NCI-H2029 treated with DMSO at 0.1 percent for 48 hours (cell line): ENCODE results near the gene MCOLN2.

ENCODE experiments used
- DNase-seq: peaks from one replicate; lab custom pipeline; 2025; lab: John Stamatoyannopoulos, UW

MCOLN2 gene

DNA sequence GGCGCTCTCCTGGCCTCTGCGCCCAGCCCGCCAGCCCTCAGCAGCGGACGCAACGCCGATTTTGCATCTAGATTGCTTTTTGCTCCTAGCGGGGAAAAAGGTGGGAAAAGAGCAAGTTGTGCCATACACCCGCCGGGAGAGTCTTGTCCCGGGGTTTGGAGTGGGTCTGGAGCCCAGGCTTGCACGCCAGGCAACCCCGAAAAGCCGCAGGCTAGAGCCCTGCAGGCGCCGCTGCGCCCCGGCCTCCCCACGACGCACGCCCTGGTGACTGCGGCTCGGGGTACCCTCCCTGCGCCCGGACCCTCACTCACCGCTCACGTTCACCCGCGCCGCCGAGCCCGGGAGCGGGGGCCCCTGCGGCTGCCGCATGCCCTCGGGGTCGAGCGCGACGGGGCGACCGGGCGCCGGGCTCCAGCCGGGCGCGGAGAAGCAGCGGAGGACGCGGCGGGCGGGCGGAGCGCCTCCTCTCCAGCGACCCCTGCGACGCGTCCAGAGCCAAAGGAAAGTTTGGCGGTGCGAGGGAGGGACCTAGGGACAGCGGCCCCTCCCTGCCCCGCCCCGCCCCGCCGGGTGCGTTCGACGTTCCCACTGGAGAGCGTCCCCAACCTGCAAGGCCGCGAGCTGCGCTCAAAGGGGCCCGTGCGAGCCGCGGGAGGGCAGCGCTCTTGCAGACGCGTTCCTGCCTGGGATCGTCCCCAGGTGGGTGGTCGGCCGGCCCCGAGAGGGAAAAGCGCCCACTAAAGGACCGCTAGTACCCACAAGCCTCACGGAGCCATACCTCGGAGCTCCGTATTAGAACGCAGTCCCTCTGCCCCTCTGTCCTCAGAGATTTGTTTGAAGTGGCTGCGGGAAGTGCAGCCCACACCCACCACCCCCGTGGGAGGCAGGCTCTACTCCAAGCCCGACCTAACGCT lies 104.0 kb downstream of the MCOLN2 start, which contains the start of gene LPAR3:
Gene LPAR3 (minus strand): TSS at position 502 of the 914 bp plus-strand sequence. CDS start 27,086 bp downstream, outside the sequence.
- DNase-seq: no peak

DNA sequence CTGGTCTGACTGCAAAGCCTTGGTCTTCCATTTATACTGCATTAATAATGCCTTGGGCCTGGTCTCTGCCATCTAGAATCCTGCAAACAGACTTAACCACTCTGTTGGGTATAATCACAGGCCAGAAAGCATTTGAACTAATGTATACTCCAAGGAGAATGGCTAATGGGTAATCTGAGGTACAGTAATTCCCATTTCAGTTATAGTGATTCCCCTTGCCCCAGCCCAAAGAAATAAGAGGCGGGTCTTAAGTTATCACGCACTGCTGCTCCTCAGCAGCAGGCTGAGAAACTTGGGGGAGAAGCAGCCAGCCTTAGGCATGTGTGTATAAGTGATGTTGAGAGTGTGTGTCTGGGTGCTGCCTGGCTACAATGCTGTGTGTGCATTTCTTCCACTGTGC lies 106.3 kb downstream of the MCOLN2 start:
- no peak for DNase-seq

DNA sequence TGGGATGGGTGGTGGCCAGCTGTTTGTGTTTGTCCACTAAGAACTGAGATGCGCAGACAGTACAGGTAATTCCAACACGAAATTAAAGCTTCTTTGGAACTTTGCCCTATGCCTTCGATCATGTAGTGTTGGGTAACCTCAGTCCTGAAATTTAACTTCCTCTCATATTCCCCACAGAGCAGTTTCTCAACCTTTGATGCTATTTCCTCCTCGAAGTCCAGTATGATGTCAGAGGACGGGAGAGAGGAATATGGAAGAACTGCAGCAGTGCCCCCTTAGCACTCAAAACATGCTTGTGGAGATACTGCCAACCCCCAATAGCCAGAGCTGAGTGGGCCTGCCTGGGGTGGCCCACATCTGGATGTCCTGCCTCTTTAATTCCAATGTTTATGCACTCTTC lies 107.5 kb downstream of the MCOLN2 start:
- DNase-seq: no peak

DNA sequence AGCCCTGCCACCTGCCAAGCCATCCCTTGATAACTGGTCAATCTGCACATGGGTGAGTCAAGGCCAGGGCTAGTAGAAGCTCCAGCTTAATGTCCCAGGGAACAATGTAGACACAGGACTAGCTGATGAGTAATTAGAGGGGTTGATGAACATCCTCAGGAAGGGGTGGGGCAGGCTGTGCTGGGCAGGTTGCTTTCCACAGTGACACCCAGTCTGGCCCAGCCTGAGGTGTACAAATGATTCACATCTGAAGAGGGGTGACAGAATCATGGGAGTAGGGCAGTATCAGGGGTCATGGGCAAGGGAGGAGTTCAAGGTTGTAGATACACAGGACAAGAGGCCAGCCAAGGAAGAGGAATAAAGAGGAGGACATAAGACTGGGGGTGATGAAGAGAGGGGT lies 108.2 kb downstream of the MCOLN2 start:
- DNase-seq: no peak

DNA sequence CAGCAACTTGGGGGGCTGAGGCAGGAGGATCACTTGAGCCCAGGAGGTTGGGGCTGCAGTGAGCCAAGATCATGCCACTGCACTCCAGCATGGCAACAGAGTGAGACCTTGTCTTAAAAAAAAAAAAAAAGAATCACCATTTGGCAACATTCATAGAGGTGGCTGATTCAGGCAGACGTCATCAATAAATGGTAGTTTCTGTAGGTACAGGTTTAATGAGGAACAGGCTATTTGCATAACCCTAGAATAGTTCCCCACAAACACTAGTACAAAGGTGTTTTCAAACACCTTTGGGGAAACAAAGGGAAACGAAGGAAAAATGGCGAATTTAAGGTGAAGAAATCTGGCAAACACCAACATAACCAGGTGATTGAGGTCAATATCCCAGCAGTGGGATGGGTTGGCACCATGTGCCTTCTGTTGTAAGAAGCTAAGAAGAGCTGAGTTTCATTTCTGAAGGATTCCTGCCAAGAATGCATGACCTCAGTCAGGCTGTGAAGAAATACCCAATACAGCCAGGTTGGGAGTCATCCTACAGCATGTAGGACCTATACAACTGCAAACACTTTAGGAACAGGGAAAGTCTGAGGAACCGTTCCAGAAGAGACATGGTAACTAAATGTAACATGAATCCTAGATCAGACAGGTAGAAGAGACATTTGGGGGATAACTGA lies 109.5 kb downstream of the MCOLN2 start:
- DNase-seq: no peak

DNA sequence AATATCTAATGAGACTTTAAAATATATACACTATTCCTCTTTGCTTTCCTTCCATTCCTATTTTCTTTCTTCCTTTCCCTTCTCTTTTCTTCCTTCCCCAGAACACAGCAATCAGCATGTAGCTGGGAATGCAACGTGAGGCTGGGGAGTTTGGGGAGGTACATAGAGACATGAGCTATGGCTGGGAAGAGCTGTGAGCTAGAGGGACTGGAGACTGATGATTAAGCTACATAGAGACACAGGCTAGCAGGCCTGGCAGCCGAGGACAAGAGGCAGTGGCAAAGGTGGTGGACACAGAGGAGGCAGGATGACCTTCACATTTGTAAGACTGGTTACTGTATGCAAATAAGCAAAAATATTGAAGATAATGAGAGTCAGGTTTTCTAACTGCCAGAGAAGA lies 111.4 kb downstream of the MCOLN2 start:
- DNase-seq: no peak

DNA sequence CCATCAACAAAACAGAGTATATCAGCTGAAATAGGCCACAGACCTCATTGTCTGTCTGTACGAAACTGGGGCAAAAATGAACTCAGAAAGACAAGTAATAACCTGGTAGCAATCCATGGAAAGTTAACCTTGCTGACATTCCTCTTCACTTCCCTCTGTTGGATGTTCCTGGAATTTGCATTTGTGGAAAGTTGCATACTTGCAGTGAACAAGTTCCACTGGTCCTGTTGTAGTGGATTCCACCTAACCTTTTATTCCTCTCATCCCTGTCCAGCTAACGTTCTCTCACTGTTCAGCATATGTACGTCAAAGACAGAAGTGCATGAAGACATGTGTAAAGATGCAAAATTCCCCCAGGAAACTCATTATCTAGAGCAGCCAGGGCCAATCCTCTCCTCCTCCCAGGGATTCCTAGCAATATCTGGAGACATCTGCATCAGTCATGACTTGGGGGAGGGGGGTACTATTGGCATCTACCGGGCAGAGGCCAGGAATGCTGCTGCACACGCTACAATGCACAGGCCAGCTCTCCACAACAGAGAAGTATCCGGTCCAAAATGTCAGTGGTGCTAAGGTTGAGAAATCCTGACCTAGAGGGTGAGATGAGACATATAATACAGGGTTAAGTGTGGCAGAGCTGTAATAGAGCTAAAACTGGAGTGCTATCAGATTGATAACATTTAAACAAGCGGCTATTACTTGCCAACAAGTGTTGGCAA lies 112.1 kb downstream of the MCOLN2 start:
- no peak for DNase-seq

DNA sequence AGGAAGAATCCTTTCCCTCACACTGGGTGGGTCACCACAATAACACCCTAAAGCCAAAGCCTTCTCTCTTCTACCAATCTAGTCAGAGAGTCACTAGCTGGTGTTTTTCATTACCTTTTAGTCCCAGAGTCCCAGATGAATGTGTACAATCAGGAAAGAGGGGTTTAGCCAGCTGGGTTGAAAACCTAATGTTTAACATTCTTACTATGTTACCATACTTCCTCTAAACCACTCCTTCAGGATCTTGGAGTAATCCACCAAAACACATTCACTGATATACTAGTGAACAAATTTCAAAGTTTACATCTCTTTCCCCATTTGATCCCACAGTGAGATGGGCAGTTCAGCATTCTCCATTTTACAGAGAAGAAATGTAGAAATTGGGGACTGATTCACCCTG lies 113.6 kb downstream of the MCOLN2 start:
- no peak for DNase-seq

DNA sequence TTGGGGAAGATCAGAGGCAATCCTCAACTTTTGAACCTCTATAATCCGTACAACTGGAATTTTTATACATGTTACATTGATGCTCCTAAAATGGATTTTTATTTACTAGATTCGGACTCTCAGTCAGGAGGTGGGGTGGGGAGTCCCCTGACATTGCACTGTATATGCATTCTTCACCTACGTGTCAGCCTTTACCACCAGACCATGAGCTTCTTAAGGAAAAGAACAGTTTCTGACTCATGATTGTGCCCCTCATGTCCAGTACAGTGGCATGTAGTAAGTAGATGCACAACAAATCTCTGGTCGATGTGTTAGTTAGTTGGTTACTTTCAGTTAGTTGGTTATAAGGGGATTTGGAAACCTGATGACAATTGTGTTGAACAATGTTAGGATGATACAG lies 119.3 kb downstream of the MCOLN2 start:
- no peak for DNase-seq

DNA sequence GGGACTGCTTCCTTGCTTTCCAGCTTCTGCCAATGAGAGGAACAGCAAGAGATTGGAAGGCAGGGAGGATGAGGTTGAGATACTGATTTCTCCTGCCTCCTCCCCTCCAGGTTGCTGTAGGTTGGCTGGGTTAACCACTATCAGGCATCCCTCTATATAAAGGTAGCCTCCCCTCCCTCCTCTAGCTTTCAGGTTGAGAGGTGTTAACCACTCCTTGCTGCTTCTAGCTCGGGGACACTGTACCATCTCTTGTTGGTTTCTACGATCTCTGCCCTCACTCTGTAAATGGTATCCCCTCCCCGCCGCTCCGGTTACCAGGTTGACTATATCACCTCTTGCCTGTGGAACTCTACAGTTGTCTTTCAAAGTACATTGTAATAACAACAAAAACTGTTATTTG lies 120.6 kb downstream of the MCOLN2 start:
- DNase-seq: no peak
